HCT116 (cell line): ENCODE measurements around the gene KRCC1. TPM values are rescaled to one million over a fixed set of nuclear protein-coding genes. Genes with fewer than 3 reads are reported as not detected.

Source experiments
- ATAC-seq: fragments of 200-7000 bp; cut with Tn5 transposase; 2 replicates; pipeline ENCODE4 v1.9.1; 2020; ENCODE audit warnings: mild to moderate bottlenecking, moderate library complexity
- BruUV-seq: library from RNA; stranded (reverse); fragments of 400-500 nt; replicated peaks from 2 replicates; lab custom pipeline; 2021; lab: Mats Ljungman, UMichigan
- CTCF ChIA-PET: fragments of 300-600 bp; sonication (Branson Sonifier 250); formaldehyde crosslinking; loops from one replicate; lab custom pipeline; 2021; ENCODE audit warnings: antibody characterized with exemption; lab: Charles Lee
- POLR2A ChIA-PET: fragments of 300-600, 350-600 bp; sonication (Branson Sonifier 250); formaldehyde crosslinking; loops from one replicate; lab custom pipeline; 2021; ENCODE audit warnings: antibody characterized with exemption; lab: Charles Lee
- RAD21 ChIA-PET, 2 experiments: fragments of 300-600 bp; sonication (Branson Sonifier 250); formaldehyde crosslinking; loops; one replicate each; lab custom pipeline; 2023; ENCODE audit warnings: low total read pairs in 2 of 2; ENCODE audit not compliant: uncharacterized antibody in 2 of 2, unreplicated experiment in 2 of 2, low non-redundant PET in 1 of 2; lab: Charles Lee
- DNase-seq: peaks from one replicate; pipeline ENCODE4 v3.0.0-alpha.2; 2010; ENCODE audit warnings: low read depth, low spot score
- H2AFZ ChIP-seq: fragments of 200-600 bp; shearing (Covaris generic), sonication (generic); 2 replicates; pipeline ENCODE4 v1.6.1; 2017; ENCODE audit warnings: low read depth, mixed run types, mixed read lengths, antibody characterized with exemption, low read length; ENCODE audit not compliant: poor library complexity, severe bottlenecking
- H3K27ac ChIP-seq: 2 replicates; pipeline ENCODE4 v1.5.1; 2012; ENCODE audit warnings: low read depth, low read length
- H3K27me3 ChIP-seq: fragments of 200-600 bp; sonication (generic); 2 replicates; pipeline ENCODE4 v1.6.1; 2016; ENCODE audit warnings: mixed run types, low read length, mixed read lengths; ENCODE audit not compliant: insufficient read depth
- H3K36me3 ChIP-seq, 2 experiments: fragments of 200-500 bp in 1 of 2; fragments of 200-600 bp in 1 of 2; sonication (Bioruptor generic) in 1 of 2; sonication (generic) in 1 of 2; 2 replicates each; pipeline versions ENCODE4 v1.5.1 to v1.6.1; 2014 to 2016; ENCODE audit warnings: low read length in 2 of 2, inconsistent platforms in 1 of 2, mixed read lengths in 1 of 2, mixed run types in 1 of 2; ENCODE audit not compliant: insufficient read depth in 2 of 2, control insufficient read depth in 1 of 2
- H3K4me1 ChIP-seq, 2 experiments: fragments of 200-600 bp in 1 of 2; sonication (generic) in 1 of 2; 2 replicates each; pipeline versions ENCODE4 v1.5.1 to v1.6.1; 2012 to 2017; ENCODE audit warnings: low read length in 2 of 2, inconsistent platforms in 1 of 2, mild to moderate bottlenecking in 1 of 2, mixed read lengths in 1 of 2, mixed run types in 1 of 2, moderate library complexity in 1 of 2; ENCODE audit not compliant: insufficient read depth in 2 of 2, control insufficient read depth in 1 of 2
- H3K4me2 ChIP-seq: fragments of 200-600 bp; sonication (generic); 2 replicates; pipeline ENCODE4 v1.6.1; 2017; ENCODE audit warnings: mixed run types, low read length, mixed read lengths
- H3K4me3 ChIP-seq, 2 experiments: fragments of 200-600 bp in 1 of 2; sonication (generic) in 1 of 2; replicated peaks in 1 of 2; 2 replicates each; pipeline ENCODE4 v1.5.1; 2011 to 2016; ENCODE audit warnings: low read length in 2 of 2, control low read depth in 1 of 2, low read depth in 1 of 2, mild to moderate bottlenecking in 1 of 2, mixed read lengths in 1 of 2, mixed run types in 1 of 2
- H3K79me2 ChIP-seq: fragments of 200-600 bp; sonication (generic); 2 replicates; pipeline ENCODE4 v1.6.1; 2017; ENCODE audit warnings: mild to moderate bottlenecking, mixed run types, low read length, moderate library complexity, mixed read lengths; ENCODE audit not compliant: insufficient read depth
- H3K9ac ChIP-seq: fragments of 200-600 bp; sonication (generic); 2 replicates; pipeline ENCODE4 v1.6.1; 2016; ENCODE audit warnings: low read length, mixed read lengths
- H3K9me2 ChIP-seq: fragments of 200-600 bp; sonication (generic), shearing (Covaris generic); 2 replicates; pipeline ENCODE4 v1.6.1; 2017; ENCODE audit warnings: mixed run types, mild to moderate bottlenecking, moderate library complexity; ENCODE audit not compliant: insufficient read depth
- H3K9me3 ChIP-seq, 2 experiments: fragments of 200-500 bp in 1 of 2; fragments of 200-600 bp in 1 of 2; sonication (Bioruptor generic) in 1 of 2; sonication (generic) in 1 of 2; 2 replicates each; pipeline ENCODE4 v1.6.1; 2014 to 2017; ENCODE audit warnings: low read length in 2 of 2, mixed read lengths in 2 of 2, inconsistent platforms in 1 of 2, low read depth in 1 of 2, mild to moderate bottlenecking in 1 of 2, mixed run types in 1 of 2, moderate library complexity in 1 of 2; ENCODE audit not compliant: control insufficient read depth in 1 of 2, insufficient read depth in 1 of 2
- H4K20me1 ChIP-seq: fragments of 200-600 bp; sonication (generic), shearing (Covaris generic); 2 replicates; pipeline ENCODE4 v1.6.1; 2017; ENCODE audit warnings: mixed run types, mild to moderate bottlenecking, moderate library complexity; ENCODE audit not compliant: insufficient read depth
- CBX3 ChIP-seq: IDR thresholded peaks from 2 replicates; pipeline ENCODE4 v1.6.1; 2012; ENCODE audit warnings: low read depth
- EGR1 ChIP-seq: IDR thresholded peaks from 2 replicates; pipeline ENCODE4 v1.6.1; 2012; ENCODE audit warnings: low read depth
- ELF1 ChIP-seq: IDR thresholded peaks from 2 replicates; pipeline ENCODE4 v1.6.1; 2012; ENCODE audit warnings: low read depth, borderline replicate concordance
- EZH2 ChIP-seq: fragments of 200-600 bp; sonication (generic); IDR thresholded peaks from 2 replicates; pipeline ENCODE4 v1.6.1; 2017; ENCODE audit warnings: antibody characterized with exemption, mixed run types
- FOSL1 ChIP-seq: IDR thresholded peaks from 2 replicates; pipeline ENCODE4 v1.6.1; 2012; ENCODE audit warnings: low read depth
- POLR2A ChIP-seq: IDR thresholded peaks from 2 replicates; pipeline ENCODE4 v1.7.0; 2011; ENCODE audit warnings: borderline replicate concordance; ENCODE audit not compliant: insufficient read depth, insufficient read length; ENCODE audit errors: extremely low read depth
- POLR2AphosphoS5 ChIP-seq: IDR thresholded peaks from 2 replicates; pipeline ENCODE4 v1.6.1; 2011; ENCODE audit warnings: mild to moderate bottlenecking, low read depth, low read length, moderate library complexity
- RAD21 ChIP-seq: IDR thresholded peaks from 2 replicates; pipeline ENCODE4 v1.6.1; 2012; ENCODE audit warnings: low read depth, mild to moderate bottlenecking
- SP1 ChIP-seq: IDR thresholded peaks from 2 replicates; pipeline ENCODE4 v1.6.1; 2012; ENCODE audit warnings: low read depth
- SRF ChIP-seq: IDR thresholded peaks from 2 replicates; pipeline ENCODE4 v1.6.1; 2012; ENCODE audit warnings: low read depth
- TCF7L2 ChIP-seq: IDR thresholded peaks from 2 replicates; pipeline ENCODE4 v1.7.0; 2011; ENCODE audit warnings: borderline replicate concordance, inconsistent platforms; ENCODE audit not compliant: insufficient read depth, insufficient read length; ENCODE audit errors: extremely low read depth
- ZFX ChIP-seq: fragments of 450-650 bp; IDR thresholded peaks from 2 replicates; pipeline ENCODE4 v1.6.1; 2017
- ZNF274 ChIP-seq: fragments of 200-500 bp; sonication (Bioruptor generic); IDR thresholded peaks from 2 replicates; pipeline ENCODE4 v1.6.1; 2014; ENCODE audit warnings: mild to moderate bottlenecking, low read depth, low read length, inconsistent platforms
- intact Hi-C: fragments of 100-400 bp; cut with micrococcal nuclease; formaldehyde crosslinking; loops from 2 replicates; pipeline ENCODE4 v1.10.0; 2022
- total RNA-seq: library from RNA; stranded (reverse); gene quantifications from one replicate; pipeline ENCODE4 v1.2.1, GENCODE V29; 2021; ENCODE audit not compliant: unreplicated experiment
- TF ChIP-seq, protein P1 (sequence below): IDR thresholded peaks from 2 replicates; pipeline ENCODE4 v1.6.1; 2011; ENCODE audit warnings: mild to moderate bottlenecking, low read length, moderate library complexity; ENCODE audit not compliant: insufficient replicate concordance; ENCODE audit errors: extremely low read depth
- TF ChIP-seq, protein P2 (sequence below): IDR thresholded peaks from 2 replicates; pipeline ENCODE4 v1.6.1; 2012

Gene KRCC1
- total RNA-seq, 1 experiment from 2014 or later = 5.8 TPM

DNA sequence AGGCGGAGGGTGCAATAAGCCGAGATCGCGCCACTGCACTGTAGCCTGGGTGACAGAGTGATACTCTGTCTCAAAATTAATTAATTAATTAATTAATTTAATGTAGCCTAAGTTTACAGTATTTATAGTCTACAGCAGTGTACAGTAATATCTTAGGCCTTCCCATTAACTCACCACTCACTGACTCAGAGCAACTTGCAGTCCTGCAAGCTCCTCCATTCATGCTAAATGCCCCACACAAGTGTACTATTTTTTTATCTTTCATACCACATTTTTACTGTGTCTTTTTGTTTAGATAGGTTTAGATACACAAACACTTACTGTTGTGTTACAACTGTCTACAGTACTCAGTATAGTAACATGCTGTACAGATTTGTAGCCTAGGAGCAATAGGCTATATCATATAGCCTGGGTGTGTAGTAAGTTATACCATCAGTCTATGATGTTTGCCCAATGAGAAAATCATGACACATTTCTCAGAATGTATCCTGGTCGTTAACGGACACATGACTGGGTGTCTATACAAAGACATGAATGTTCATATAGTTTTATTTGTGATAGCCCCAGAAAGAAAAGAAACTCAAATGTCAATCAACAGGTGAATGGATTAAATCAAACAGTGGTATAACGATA is 23.4 kb downstream of the KRCC1 start:
- 0 out of 4 replicates have a peak, but pooled peaks cover 0 to 4% of the 10 kb centered on the region in 2 experiments for H3K4me1 ChIP-seq
- no peak overlapping the region for H3K4me2 ChIP-seq
- no peak overlapping the region for H2AFZ ChIP-seq
- no peak for TF ChIP-seq ZNF274
- TF ChIP-seq FOSL1 = no peak
- no peak for TF ChIP-seq TCF7L2
- TF ChIP-seq SRF = no peak
- TF ChIP-seq ELF1 = no peak
- TF ChIP-seq, protein P1, sequence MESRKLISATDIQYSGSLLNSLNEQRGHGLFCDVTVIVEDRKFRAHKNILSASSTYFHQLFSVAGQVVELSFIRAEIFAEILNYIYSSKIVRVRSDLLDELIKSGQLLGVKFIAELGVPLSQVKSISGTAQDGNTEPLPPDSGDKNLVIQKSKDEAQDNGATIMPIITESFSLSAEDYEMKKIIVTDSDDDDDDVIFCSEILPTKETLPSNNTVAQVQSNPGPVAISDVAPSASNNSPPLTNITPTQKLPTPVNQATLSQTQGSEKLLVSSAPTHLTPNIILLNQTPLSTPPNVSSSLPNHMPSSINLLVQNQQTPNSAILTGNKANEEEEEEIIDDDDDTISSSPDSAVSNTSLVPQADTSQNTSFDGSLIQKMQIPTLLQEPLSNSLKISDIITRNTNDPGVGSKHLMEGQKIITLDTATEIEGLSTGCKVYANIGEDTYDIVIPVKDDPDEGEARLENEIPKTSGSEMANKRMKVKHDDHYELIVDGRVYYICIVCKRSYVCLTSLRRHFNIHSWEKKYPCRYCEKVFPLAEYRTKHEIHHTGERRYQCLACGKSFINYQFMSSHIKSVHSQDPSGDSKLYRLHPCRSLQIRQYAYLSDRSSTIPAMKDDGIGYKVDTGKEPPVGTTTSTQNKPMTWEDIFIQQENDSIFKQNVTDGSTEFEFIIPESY = no peak
- TF ChIP-seq CBX3 = no peak
- no peak for TF ChIP-seq POLR2AphosphoS5
- no peak for TF ChIP-seq ZFX
- TF ChIP-seq EGR1 = no peak
- TF ChIP-seq POLR2A = no peak
- TF ChIP-seq, protein P2, sequence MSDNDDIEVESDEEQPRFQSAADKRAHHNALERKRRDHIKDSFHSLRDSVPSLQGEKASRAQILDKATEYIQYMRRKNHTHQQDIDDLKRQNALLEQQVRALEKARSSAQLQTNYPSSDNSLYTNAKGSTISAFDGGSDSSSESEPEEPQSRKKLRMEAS = no peak
- no peak for TF ChIP-seq RAD21
- no peak for TF ChIP-seq SP1
- TF ChIP-seq EZH2 = no peak
- no peaks in the 10 kb centered on the region for H3K9me2 ChIP-seq
- no peak overlapping the region for H3K4me3 ChIP-seq
- no peak overlapping the region for H3K9ac ChIP-seq
- ChIA-PET POLR2A (no interaction called here), RAD21 (no interaction called here), CTCF (no interaction called here)
- intact Hi-C loops = no loop called here
- no peaks in the 10 kb centered on the region for H3K79me2 ChIP-seq
- H3K36me3 ChIP-seq = no peaks in the 10 kb centered on the region
- no peaks in the 10 kb centered on the region for H3K9me3 ChIP-seq
- ATAC-seq = no peak
- no peaks in the 10 kb centered on the region for H3K27me3 ChIP-seq
- BruUV-seq = no TSS peak
- no peaks in the 10 kb centered on the region for H4K20me1 ChIP-seq
- no peak for DNase-seq
- no peak overlapping the region for H3K27ac ChIP-seq
